HG03103 (cell line): ENCODE results near the gene PLCL2.
"Not testable (repeated sequence)": the region's sequence is repeated elsewhere in the genome, so short reads cannot be mapped to it uniquely, and the experiment has no call there.

Source experiments
- ATAC-seq: cut with Tn5 transposase; IDR thresholded peaks from one replicate; pipeline ENCODE4 v1.9.1; 2021; ENCODE audit warnings: low read depth; ENCODE audit not compliant: unreplicated experiment

PLCL2 gene

DNA sequence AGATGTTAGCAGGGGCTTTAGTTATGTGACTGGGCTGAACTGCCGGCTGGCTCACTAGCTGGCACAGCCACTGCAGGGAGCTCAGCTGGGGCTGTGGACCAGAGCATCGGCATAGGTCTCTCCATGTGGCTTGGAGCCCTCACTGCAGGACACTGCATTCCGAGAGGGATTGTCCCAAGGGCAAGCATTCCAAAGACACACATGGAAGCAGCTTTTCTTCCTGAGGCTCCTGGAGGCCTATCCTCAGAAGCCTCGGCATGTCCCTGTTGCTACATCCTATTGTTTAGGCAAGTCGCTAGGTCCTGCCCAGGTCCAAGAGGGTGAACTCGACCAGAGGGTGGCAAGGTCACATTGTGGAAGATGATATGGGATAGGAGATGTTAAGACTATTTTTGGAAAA lies 209.8 kb downstream of the PLCL2 start:
- no peak for ATAC-seq

DNA sequence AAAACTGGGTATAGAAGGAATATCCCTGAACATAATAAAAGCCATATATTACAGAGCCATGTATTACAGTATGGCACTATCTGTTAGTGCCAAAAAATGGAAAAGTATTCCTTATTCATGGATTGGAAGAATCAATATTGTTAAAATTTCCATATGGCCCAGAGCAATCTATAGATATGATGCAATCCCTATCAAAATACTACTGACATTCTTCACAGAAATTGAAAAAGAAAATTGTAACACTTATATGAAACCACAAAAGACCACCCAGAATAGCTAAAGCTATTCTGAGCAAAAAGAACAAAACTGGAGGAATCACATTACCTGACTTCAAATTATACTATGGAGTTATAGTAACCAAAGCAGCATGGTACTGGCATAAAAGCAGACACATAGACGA lies 218.8 kb downstream of the PLCL2 start:
- no peak for ATAC-seq

- ATAC-seq: not testable (repeated sequence)
These were observed 222.0 kb downstream of the PLCL2 start for GRCh38 chr3:17106801-17107200.

GRCh38 chr3:17110660-17111396 lies 226.1 kb downstream of the PLCL2 start:
- ATAC-seq: no peak

- no peak for ATAC-seq
These were observed 226.8 kb downstream of the PLCL2 start for GRCh38 chr3:17111586-17111985.

DNA sequence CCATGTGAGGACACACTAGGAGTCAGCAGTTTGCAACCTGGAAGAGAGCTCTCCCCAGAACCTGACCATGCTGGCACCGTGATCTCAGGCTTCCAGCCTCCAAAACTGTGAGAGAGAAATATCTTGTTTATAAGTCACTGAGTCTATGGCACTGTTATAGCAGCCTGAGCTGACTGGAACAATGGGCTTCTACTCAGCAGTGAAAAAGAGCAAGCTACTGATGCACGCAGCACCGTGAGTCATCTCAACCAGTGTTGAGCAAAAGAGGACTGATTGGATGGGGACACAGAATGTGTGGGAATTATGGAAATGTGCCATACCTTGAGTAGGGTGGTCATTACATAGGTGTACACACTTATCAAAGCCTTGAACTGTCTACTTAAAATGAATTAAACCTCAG lies 230.4 kb downstream of the PLCL2 start:
- no peak for ATAC-seq

- ATAC-seq: no peak
These were observed 231.3 kb downstream of the PLCL2 start for GRCh38 chr3:17116007-17116600.

GRCh38 chr3:17118771-17119170 lies 234.0 kb downstream of the PLCL2 start:
- no peak for ATAC-seq

GRCh38 chr3:17119201-17120072 lies 234.7 kb downstream of the PLCL2 start:
- no peak for ATAC-seq

GRCh38 chr3:17120115-17120514 lies 235.4 kb downstream of the PLCL2 start:
- ATAC-seq: no peak

DNA sequence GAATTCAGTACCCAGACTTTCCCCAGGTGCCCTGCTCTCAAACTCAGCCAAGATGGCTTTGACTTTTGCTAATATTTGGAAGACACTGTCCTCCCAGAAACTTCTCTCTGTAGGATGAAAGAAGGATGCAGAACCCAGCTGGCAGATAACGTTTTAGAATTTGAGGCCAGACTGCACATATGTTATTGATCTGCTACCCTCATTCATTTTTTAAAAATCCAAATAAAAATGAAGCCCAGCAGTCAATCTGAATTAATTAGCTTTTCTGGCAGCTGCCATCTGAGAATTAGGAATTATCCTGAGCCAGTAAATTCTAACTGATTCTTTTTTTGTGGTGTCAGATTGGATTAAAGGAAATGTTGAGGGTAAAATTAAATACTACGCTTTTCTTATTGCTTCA lies 236.6 kb downstream of the PLCL2 start:
- ATAC-seq: no peak

GRCh38 chr3:17122758-17123157 lies 238.0 kb downstream of the PLCL2 start:
- no peak for ATAC-seq

GRCh38 chr3:17125738-17126442 lies 241.1 kb downstream of the PLCL2 start:
- no peak for ATAC-seq

- not testable (repeated sequence) for ATAC-seq
These were observed 243.9 kb downstream of the PLCL2 start for GRCh38 chr3:17128671-17129070.

GRCh38 chr3:17129556-17129955 lies 244.8 kb downstream of the PLCL2 start:
- ATAC-seq: no peak

DNA sequence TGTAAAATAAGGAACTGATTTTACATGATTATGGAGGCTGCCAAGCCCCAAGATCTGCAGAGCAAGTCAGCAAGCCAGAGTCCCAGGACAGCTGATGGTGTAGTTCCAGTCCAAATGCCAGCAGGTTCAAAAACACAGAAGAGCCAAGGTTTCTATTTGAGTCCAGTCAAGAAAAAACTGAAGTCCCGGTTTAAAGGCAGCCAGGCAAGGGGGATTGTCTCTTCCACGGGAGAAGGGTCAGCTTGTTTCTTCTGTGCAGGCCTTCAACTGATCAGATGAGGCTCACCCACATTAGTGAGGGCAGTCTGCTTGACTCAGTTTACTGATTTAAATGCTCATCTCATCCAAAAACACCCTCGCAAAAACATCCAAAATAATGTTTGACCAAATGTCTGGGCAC lies 246.2 kb downstream of the PLCL2 start:
- no peak for ATAC-seq

DNA sequence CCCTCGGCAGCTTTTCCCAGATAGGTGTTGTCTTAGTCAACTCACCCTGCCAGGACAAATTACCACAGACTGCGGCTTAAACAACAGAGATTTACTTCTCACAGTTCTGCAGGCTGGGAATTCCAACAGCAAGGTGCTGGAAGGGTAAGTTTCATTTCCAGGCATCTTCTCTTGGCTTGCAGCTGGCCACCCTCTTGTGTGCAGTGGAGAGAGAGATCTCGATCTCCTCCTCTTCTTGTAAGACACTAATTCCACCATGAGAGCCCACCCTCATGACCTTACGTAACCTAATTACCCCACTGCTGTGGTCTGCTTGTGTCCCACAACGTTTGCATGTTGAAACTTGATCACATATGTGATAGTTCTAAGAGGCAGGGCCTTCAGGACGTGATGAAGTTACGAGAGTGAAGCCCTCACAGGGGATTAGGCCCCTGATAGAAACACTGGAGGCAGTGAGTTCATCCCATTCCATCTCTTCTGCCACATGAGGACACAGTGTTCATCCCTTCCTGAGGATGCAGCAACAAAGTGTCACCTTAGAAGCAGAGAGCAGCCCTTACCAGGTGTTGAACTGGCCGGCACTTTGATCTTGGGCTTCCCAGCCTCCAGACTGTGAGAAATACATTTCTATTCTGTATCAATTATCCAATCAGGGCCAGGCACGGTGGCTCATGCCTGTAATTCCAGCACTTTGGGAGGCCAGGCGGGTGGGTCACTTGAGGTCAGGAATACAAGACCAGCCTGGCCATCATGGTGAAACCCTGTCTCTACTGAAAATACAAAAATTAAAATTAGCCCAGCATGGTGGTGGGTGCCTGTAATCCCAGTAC lies 247.7 kb downstream of the PLCL2 start:
- no peak for ATAC-seq

- no peak for ATAC-seq
These were observed 249.1 kb downstream of the PLCL2 start for GRCh38 chr3:17133632-17134545.

- no peak for ATAC-seq
These were observed 250.9 kb downstream of the PLCL2 start for GRCh38 chr3:17135696-17136095.
